ENCODE results near the gene AMPD2.

The AMPD2 gene

GRCh38 chr1:109625601-109626560, 6.2 kb downstream of the AMPD2 start:
- FAIRE-seq (no peak), DNase-seq (ENCODE audit: insufficient read length) (no peak)
- TF ChIP-seq POLR2A (IDR thresholded peaks at IDR 0.05; ENCODE audit: low read depth, low read length) (no peak), TAF1 (IDR thresholded peaks at IDR 0.05; ENCODE audit: borderline replicate concordance, low read depth, low read length) (no peak), POLR2AphosphoS5 (IDR thresholded peaks at IDR 0.05; ENCODE audit: low read depth, low read length) (no peak)

GRCh38 chr1:109626682-109627408, 7.2 kb downstream of the AMPD2 start:
- TF ChIP-seq TAF1 (IDR thresholded peaks at IDR 0.05; ENCODE audit: borderline replicate concordance, low read depth, low read length) (no peak), POLR2A (IDR thresholded peaks at IDR 0.05; ENCODE audit: low read depth, low read length) (no peak), POLR2AphosphoS5 (IDR thresholded peaks at IDR 0.05; ENCODE audit: low read depth, low read length) (no peak)
- no peak for DNase-seq (ENCODE audit: insufficient read length)
- FAIRE-seq: no peak

- TF ChIP-seq TAF1 (IDR thresholded peaks at IDR 0.05; ENCODE audit: borderline replicate concordance, low read depth, low read length): no peak
- TF ChIP-seq POLR2AphosphoS5 (IDR thresholded peaks at IDR 0.05; ENCODE audit: low read depth, low read length): no peak
- TF ChIP-seq POLR2A (IDR thresholded peaks at IDR 0.05; ENCODE audit: low read depth, low read length): no peak
- DNase-seq (ENCODE audit: insufficient read length): no peak
Measured at GRCh38 chr1:109627692-109628399, 8.2 kb downstream of the AMPD2 start.

GRCh38 chr1:109628540-109629321, 9.1 kb downstream of the AMPD2 start:
- no peak for FAIRE-seq
- DNase-seq (ENCODE audit: insufficient read length): no peak
- no peak for TF ChIP-seq POLR2A (IDR thresholded peaks at IDR 0.05; ENCODE audit: low read depth, low read length)
- no peak for TF ChIP-seq POLR2AphosphoS5 (IDR thresholded peaks at IDR 0.05; ENCODE audit: low read depth, low read length)
- TF ChIP-seq TAF1 (IDR thresholded peaks at IDR 0.05; ENCODE audit: borderline replicate concordance, low read depth, low read length): no peak

More at GRCh38 chr1:109627692-109628399, 8.2 kb downstream of the AMPD2 start:
- FAIRE-seq: no peak

GRCh38 chr1:109629372-109630030, 9.9 kb downstream of the AMPD2 start:
- DNase-seq (ENCODE audit: insufficient read length) (no peak), FAIRE-seq (no peak)
- TF ChIP-seq TAF1 (IDR thresholded peaks at IDR 0.05; ENCODE audit: borderline replicate concordance, low read depth, low read length): no peak
- no peak for TF ChIP-seq POLR2A (IDR thresholded peaks at IDR 0.05; ENCODE audit: low read depth, low read length)
- TF ChIP-seq POLR2AphosphoS5 (IDR thresholded peaks at IDR 0.05; ENCODE audit: low read depth, low read length): no peak

GRCh38 chr1:109630081-109630897, 10.7 kb downstream of the AMPD2 start:
- FAIRE-seq (no peak), DNase-seq (ENCODE audit: insufficient read length) (no peak)
- no peak for TF ChIP-seq POLR2A (IDR thresholded peaks at IDR 0.05; ENCODE audit: low read depth, low read length)

- DNase-seq (ENCODE audit: insufficient read length): no peak
- no peak for FAIRE-seq
- TF ChIP-seq POLR2AphosphoS5 (IDR thresholded peaks at IDR 0.05; ENCODE audit: low read depth, low read length) (no peak), TAF1 (IDR thresholded peaks at IDR 0.05; ENCODE audit: borderline replicate concordance, low read depth, low read length) (no peak), POLR2A (IDR thresholded peaks at IDR 0.05; ENCODE audit: low read depth, low read length) (no peak)
Measured at GRCh38 chr1:109630898-109631512, 11.4 kb downstream of the AMPD2 start.

- no peak for DNase-seq (ENCODE audit: insufficient read length)
- FAIRE-seq: no peak
- no peak for TF ChIP-seq TAF1 (IDR thresholded peaks at IDR 0.05; ENCODE audit: borderline replicate concordance, low read depth, low read length)
- TF ChIP-seq POLR2AphosphoS5 (IDR thresholded peaks at IDR 0.05; ENCODE audit: low read depth, low read length): no peak
- TF ChIP-seq POLR2A (IDR thresholded peaks at IDR 0.05; ENCODE audit: low read depth, low read length): no peak
Measured at GRCh38 chr1:109631513-109632505, 12.2 kb downstream of the AMPD2 start.
